ENCODE results near the gene BTF3. TPM values are rescaled to one million over a fixed set of nuclear protein-coding genes. Genes with fewer than 3 reads are reported as not detected.
A peak's percentile ranks its signal among the peaks of the same experiment; 100 is the strongest.
"Not testable (repeated sequence)": the region's sequence is repeated elsewhere in the genome, so short reads cannot be mapped to it uniquely, and the experiment has no call there.

The BTF3 gene
- total RNA-seq, 4 donors from 2014 or later, result 467 to 654 (median 574) TPM

- H3K27ac ChIP-seq, result peak overlapping the region; percentile 96 to 100 (median 99)
- peaks cover 0 to 34% (median 12%) of the 10 kb centered on the region in 3 donors for H3K36me3 ChIP-seq
- intact Hi-C loops (cut with DNase I), result no loop called here
- no peaks in the 10 kb centered on the region for H3K27me3 ChIP-seq
- no peak for TF ChIP-seq POLR2A (IDR thresholded peaks at IDR 0.05)
- TF ChIP-seq CTCF (IDR thresholded peaks at IDR 0.05), result no peak
- WGBS, 2 donors, result 0 to 3% methylated on average over 12 of the region's 12 CpGs
- peaks cover 3 to 56% (median 11%) of the 10 kb centered on the region in 3 donors for H3K4me1 ChIP-seq
- peak overlapping the region; percentile 85 to 97 (median 93) for H3K4me3 ChIP-seq
- no peaks in the 10 kb centered on the region for H3K9me3 ChIP-seq
- no peak for DNase-seq
Measured at GRCh38 chr5:73499187-73499586, 945 bp downstream of the BTF3 start.

GRCh38 chr5:73499756-73500155, 1.5 kb downstream of the BTF3 start:
- Histone ChIP-seq H3K27me3 (no peaks in the 10 kb centered on the region), H3K9me3 (no peaks in the 10 kb centered on the region), H3K4me1 (peaks cover 3 to 56% (median 11%) of the 10 kb centered on the region in 3 donors), H3K36me3 (peaks cover 0 to 40% (median 12%) of the 10 kb centered on the region in 3 donors), H3K4me3 (peak overlapping the region; percentile 85 to 97 (median 93)), H3K27ac (peak overlapping the region; percentile 96 to 100 (median 99))
- no peak for DNase-seq
- WGBS, 2 donors, result 29 to 56% methylated on average over 2 of the region's 2 CpGs
- intact Hi-C loops (cut with DNase I), result no loop called here
- TF ChIP-seq CTCF (IDR thresholded peaks at IDR 0.05) (no peak), POLR2A (IDR thresholded peaks at IDR 0.05) (no peak)

GRCh38 chr5:73501406-73501805, 3.2 kb downstream of the BTF3 start:
- no peak overlapping the region for H3K4me3 ChIP-seq
- DNase-seq, result no peak
- no peak overlapping the region for H3K27ac ChIP-seq
- no peaks in the 10 kb centered on the region for H3K9me3 ChIP-seq
- no peak for TF ChIP-seq POLR2A (IDR thresholded peaks at IDR 0.05)
- TF ChIP-seq CTCF (IDR thresholded peaks at IDR 0.05), result no peak
- H3K27me3 ChIP-seq, result no peaks in the 10 kb centered on the region
- WGBS, 2 donors, result 92 to 95% methylated on average over 2 of the region's 2 CpGs
- intact Hi-C loops (cut with DNase I), result no loop called here
- peaks cover 6 to 56% (median 13%) of the 10 kb centered on the region in 3 donors for H3K36me3 ChIP-seq
- H3K4me1 ChIP-seq, result peaks cover 3 to 56% (median 11%) of the 10 kb centered on the region in 3 donors

GRCh38 chr5:73506459-73506955, 8.3 kb downstream of the BTF3 start:
- H3K4me3 ChIP-seq, result no peak overlapping the region
- TF ChIP-seq CTCF (IDR thresholded peaks at IDR 0.05), result no peak
- TF ChIP-seq POLR2A (IDR thresholded peaks at IDR 0.05), result no peak
- DNase-seq, result no peak
- peaks cover 6 to 54% (median 16%) of the 10 kb centered on the region in 3 donors for H3K36me3 ChIP-seq
- no peaks in the 10 kb centered on the region for H3K27me3 ChIP-seq
- intact Hi-C loops (cut with DNase I), result no loop called here
- H3K9me3 ChIP-seq, result no peaks in the 10 kb centered on the region
- 83 to 87% methylated on average over 5 of the region's 5 CpGs for WGBS, 2 donors
- peak overlapping the region in 1 of 4 donors; percentile 14 for H3K27ac ChIP-seq
- H3K4me1 ChIP-seq, result peaks cover 0 to 27% (median 0%) of the 10 kb centered on the region in 3 donors

GRCh38 chr5:73507062-73507461, 8.8 kb downstream of the BTF3 start:
- TF ChIP-seq CTCF (IDR thresholded peaks at IDR 0.05) (no peak), POLR2A (IDR thresholded peaks at IDR 0.05) (no peak)
- intact Hi-C loops (cut with DNase I), result no loop called here
- Histone ChIP-seq H3K4me1 (peaks cover 0 to 22% (median 0%) of the 10 kb centered on the region in 3 donors), H3K9me3 (no peaks in the 10 kb centered on the region), H3K27me3 (no peaks in the 10 kb centered on the region), H3K36me3 (peaks cover 6 to 49% (median 16%) of the 10 kb centered on the region in 3 donors), H3K4me3 (no peak overlapping the region), H3K27ac (peak overlapping the region in 2 of 4 donors; percentile 14 to 23)
- DNase-seq, result no peak
- WGBS, 2 donors, result 58 to 68% methylated on average over 2 of the region's 2 CpGs

GRCh38 chr5:73508521-73508920, 10.3 kb downstream of the BTF3 start:
- DNase-seq; intact Hi-C loops (cut with DNase I); H3K27me3 ChIP-seq; H3K9me3 ChIP-seq; H3K4me3 ChIP-seq: not testable (repeated sequence)
- WGBS, 2 donors, result 84 to 97% methylated on average over 26 of the region's 26 CpGs
- H3K27ac ChIP-seq, result peak overlapping the region in 1 of 4 donors; percentile 2
- H3K36me3 ChIP-seq, result peaks cover 6 to 34% (median 8%) of the 10 kb centered on the region in 3 donors
- peaks cover 0 to 25% (median 0%) of the 10 kb centered on the region in 3 donors for H3K4me1 ChIP-seq

Data from esophagus squamous epithelium (tissue), 5 donors.